A549 (cell line): Measurements from ENCODE around the gene INPP5A. TPM values are rescaled to one million over a fixed set of nuclear protein-coding genes. Genes with fewer than 3 reads are reported as not detected.

Experiments used
- ATAC-seq, 2 experiments: fragments of 200-7000 bp in 1 of 2; fragments of >200 bp in 1 of 2; cut with Nextera tagmentation in 1 of 2; cut with Tn5 transposase in 1 of 2; 3 replicates each; pipeline versions ENCODE4 v1.8.0 to v1.9.1; 2018 to 2020; ENCODE audit warnings: mild to moderate bottlenecking in 1 of 2, moderate library complexity in 1 of 2
- CTCF ChIA-PET: fragments of 300-600 bp; sonication (Branson Sonifier 250); formaldehyde crosslinking; extraction: SDS; loops from one replicate; lab custom pipeline; 2021; ENCODE audit warnings: antibody characterized with exemption, inconsistent platforms; lab: Yijun Ruan, JAX
- POLR2A ChIA-PET: fragments of 350-600 bp; formaldehyde crosslinking; extraction: SDS; loops from one replicate; lab custom pipeline; 2021; ENCODE audit warnings: antibody characterized with exemption, inconsistent platforms; lab: Yijun Ruan, JAX
- DNase-seq, 2 experiments: peaks; one replicate each; pipeline versions ENCODE4 v3.0.0 to v3.0.0-alpha.2; 2011 to 2016; ENCODE audit warnings: low read depth in 1 of 2, low spot score in 1 of 2
- FAIRE-seq: peaks from 2 replicates; lab custom pipeline; 2011; peaks lifted over from hg19 to GRCh38; lab: Jason Lieb, UNC
- H3K27ac ChIP-seq, 2 experiments: fragments of >200 bp; sonication (Bioruptor Twin); formaldehyde crosslinking; 3 replicates each; pipeline ENCODE4 v1.5.1; 2016 to 2017
- H3K4me1 ChIP-seq: fragments of >200 bp; sonication (Bioruptor Twin); formaldehyde crosslinking; 3 replicates; pipeline ENCODE4 v1.6.1; 2016
- H3K4me2 ChIP-seq: fragments of >200 bp; sonication (Bioruptor Twin); formaldehyde crosslinking; 3 replicates; pipeline ENCODE4 v1.6.1; 2016
- H3K4me3 ChIP-seq: fragments of >200 bp; sonication (Bioruptor Twin); formaldehyde crosslinking; 3 replicates; pipeline ENCODE4 v1.5.1; 2016
- H3K9me3 ChIP-seq: fragments of >200 bp; sonication (Bioruptor Twin); formaldehyde crosslinking; 3 replicates; pipeline ENCODE4 v1.6.1; 2016
- CEBPB ChIP-seq, 2 experiments: fragments of >200 bp in 1 of 2; sonication (Bioruptor Twin) in 1 of 2; formaldehyde crosslinking in 1 of 2; IDR thresholded peaks; 2 replicates each; pipeline ENCODE4 v1.6.1; 2012 to 2016
- CHD2 ChIP-seq: fragments of 150-350 bp; IDR thresholded peaks from 2 replicates; pipeline ENCODE4 v1.6.1; 2014; ENCODE audit warnings: low read length; ENCODE audit not compliant: partially characterized antibody
- E2F6 ChIP-seq: IDR thresholded peaks from 2 replicates; pipeline ENCODE4 v1.6.1; 2012; ENCODE audit warnings: low read depth, borderline replicate concordance
- ELK1 ChIP-seq: fragments of 150-350 bp; IDR thresholded peaks from 2 replicates; pipeline ENCODE4 v1.6.1; 2014; ENCODE audit warnings: low read depth, mild to moderate bottlenecking, low read length
- ESRRA ChIP-seq: fragments of 150-350 bp; IDR thresholded peaks from 2 replicates; pipeline ENCODE4 v1.6.1; 2014; ENCODE audit warnings: mild to moderate bottlenecking, low read length, borderline replicate concordance
- FOXS1 ChIP-seq: fragments of 250-450 bp; sonication (Bioruptor Pico); IDR thresholded peaks from 2 replicates; pipeline ENCODE4 v1.5.0; 2020; ENCODE audit warnings: mild to moderate bottlenecking, moderate library complexity
- HEYL ChIP-seq: fragments of 250-450 bp; sonication (Bioruptor Pico); IDR thresholded peaks from 2 replicates; pipeline ENCODE4 v1.8.0; 2021; ENCODE audit warnings: mild to moderate bottlenecking, moderate library complexity
- JUN ChIP-seq, 2 experiments: fragments of >200 bp; sonication (Bioruptor Twin); formaldehyde crosslinking; IDR thresholded peaks; 2 replicates in 1 of 2; 3 replicates in 1 of 2; pipeline ENCODE4 v1.6.1; 2016 to 2017
- KDM5A ChIP-seq: fragments of 200-600 bp; sonication (generic); IDR thresholded peaks from 2 replicates; pipeline ENCODE4 v1.6.1; 2016; ENCODE audit warnings: antibody characterized with exemption, mild to moderate bottlenecking
- MAFK ChIP-seq: fragments of 450-650 bp; IDR thresholded peaks from 2 replicates; pipeline ENCODE4 v1.6.1; 2014; ENCODE audit not compliant: partially characterized antibody
- MAX ChIP-seq: IDR thresholded peaks from 2 replicates; pipeline ENCODE4 v1.6.1; 2012
- NPAS2 ChIP-seq: fragments of 250-450 bp; sonication (Bioruptor Pico); IDR thresholded peaks from 2 replicates; pipeline ENCODE4 v1.8.0; 2022; ENCODE audit warnings: mild to moderate bottlenecking, moderate library complexity, borderline replicate concordance
- PBX3 ChIP-seq: IDR thresholded peaks from 2 replicates; pipeline ENCODE4 v1.6.1; 2012
- POLR2A ChIP-seq: IDR thresholded peaks from 2 replicates; pipeline ENCODE4 v1.6.1; 2012; ENCODE audit warnings: mild to moderate bottlenecking, low read length
- POLR2AphosphoS2 ChIP-seq: conservative IDR thresholded peaks from 2 replicates; pipeline ENCODE4 v1.6.1; 2012; ENCODE audit warnings: low read length, improper control_type of control experiment, inconsistent platforms
- RARB ChIP-seq: fragments of 250-450 bp; sonication (Bioruptor Pico); IDR thresholded peaks from 2 replicates; pipeline ENCODE4 v1.8.0; 2021; ENCODE audit warnings: mild to moderate bottlenecking, moderate library complexity
- RCOR1 ChIP-seq: fragments of 150-350 bp; IDR thresholded peaks from 2 replicates; pipeline ENCODE4 v1.6.1; 2014; ENCODE audit warnings: antibody characterized with exemption, low read length, low read depth
- SMC3 ChIP-seq: fragments of >200 bp; sonication (Bioruptor Twin); formaldehyde crosslinking; IDR thresholded peaks from 3 replicates; pipeline ENCODE4 v1.6.1; 2018; ENCODE audit warnings: inconsistent platforms
- TP53 ChIP-seq: fragments of 250-450 bp; sonication (Bioruptor Pico); IDR thresholded peaks from 2 replicates; pipeline ENCODE4 v1.5.0; 2021; ENCODE audit warnings: mild to moderate bottlenecking, moderate library complexity
- USF2 ChIP-seq: fragments of 450-650 bp; IDR thresholded peaks from 2 replicates; pipeline ENCODE4 v1.6.1; 2014; ENCODE audit warnings: antibody characterized with exemption
- ZFP36 ChIP-seq: fragments of 450-650 bp; IDR thresholded peaks from 2 replicates; pipeline ENCODE4 v1.6.1; 2014; ENCODE audit warnings: borderline replicate concordance; ENCODE audit not compliant: partially characterized antibody
- WGBS: methylation state at CpG from one replicate; pipeline ENCODE4 v1.1.6; 2017; ENCODE audit errors: missing lambda C conversion rate; 5-methylcytosine and 5-hydroxymethylcytosine counted together
- polyA plus RNA-seq, 4 experiments: library from polyadenylated mRNA; depleted of rRNA in 3 of 4; stranded (reverse); fragments of >200 nt; fragmentation: RNase III in 1 of 4; extraction: RNeasy Plus Mini Kit Qiagen cat#74134 plus additional on column Dnase treatment in 1 of 4; gene quantifications; 2 replicates in 3 of 4; 3 replicates in 1 of 4; pipeline ENCODE4 v1.2.3, GENCODE V29; 2011 to 2017

Gene INPP5A
- polyA plus RNA-seq, 2 of the 4 experiments (the other 2 are of a cell fraction), result 13.7 to 15.1 TPM

- POLR2A ChIA-PET, result no interaction called here
- peaks cover 5% of the 10 kb centered on the region; the same call in 1 of the 3 replicates for H3K9me3 ChIP-seq
- H3K4me1 ChIP-seq, result no peaks in the 10 kb centered on the region
- CTCF ChIA-PET, result interaction anchor here (2.1 kb wide), 1 partner anchor 51 kb away, joined by 10 read pairs; no protein-coding TSS in a partner anchor
- H3K27ac ChIP-seq, result no peak overlapping the region
- H3K4me2 ChIP-seq, result no peak overlapping the region
- ATAC-seq (peak; percentile 28 to 35; a peak in 3 of 6 replicates), FAIRE-seq (no peak), DNase-seq (no peak)
- 79% methylated on average over 13 of the region's 14 CpGs for WGBS
- no peak for TF ChIP-seq POLR2AphosphoS2
- no peak for TF ChIP-seq HEYL (CRISPR knock-in tag)
- no peak for TF ChIP-seq ELK1
- TF ChIP-seq KDM5A, result no peak
- TF ChIP-seq E2F6, result no peak
- no peak for TF ChIP-seq CEBPB (IDR thresholded peaks at IDR 0.05)
- no peak for TF ChIP-seq MAX
- no peak for TF ChIP-seq ZFP36
- no peak for TF ChIP-seq ESRRA
- no peak for TF ChIP-seq NPAS2 (CRISPR knock-in tag)
- TF ChIP-seq CHD2, result no peak
- TF ChIP-seq FOXS1 (CRISPR knock-in tag), result no peak
- TF ChIP-seq PBX3, result no peak
- no peak for TF ChIP-seq RCOR1
- no peak for TF ChIP-seq POLR2A
- no peak for TF ChIP-seq USF2
- TF ChIP-seq SMC3, result no peak
- no peak for TF ChIP-seq MAFK
- TF ChIP-seq TP53 (CRISPR knock-in tag), result no peak
- H3K4me3 ChIP-seq, result no peak overlapping the region
These were observed 27.9 kb upstream of the INPP5A start for GRCh38 chr10:132509506-132510173.

- H3K9me3 ChIP-seq, result peaks cover 5% of the 10 kb centered on the region; the same call in 1 of the 3 replicates
- no peak overlapping the region for H3K4me3 ChIP-seq
- H3K27ac ChIP-seq, result no peak overlapping the region
- TF ChIP-seq RARB (CRISPR knock-in tag) (no peak), JUN (IDR thresholded peaks at IDR 0.05) (no peak)
- TF ChIP-seq, all 56 proteins: peak for 0
- ATAC-seq (peak in 1 of 2 experiments; percentile 18; a peak in 2 of 6 replicates), DNase-seq (no peak), FAIRE-seq (no peak)
- ChIA-PET CTCF (interaction anchor here (2.1 kb wide), 1 partner anchor 52 kb away, joined by 10 read pairs; no protein-coding TSS in a partner anchor), POLR2A (no interaction called here)
- WGBS, result 68% methylated on average over 5 of the region's 15 CpGs
- Histone ChIP-seq H3K4me2 (no peak overlapping the region), H3K4me1 (no peaks in the 10 kb centered on the region)
These were observed 27.4 kb upstream of the INPP5A start for GRCh38 chr10:132510174-132510611.
